IMR-90 (cell line): Measurements from ENCODE around the gene ACTRT2. TPM values are rescaled to one million over a fixed set of nuclear protein-coding genes. Genes with fewer than 3 reads are reported as not detected.
A peak's percentile ranks its signal among the peaks of the same experiment; 100 is the strongest.

Experiments
- ATAC-seq: fragments of 200-7000 bp; cut with Tn5 transposase; 2 replicates; pipeline ENCODE4 v1.9.1; 2020; ENCODE audit warnings: low read depth, mild to moderate bottlenecking, moderate library complexity
- BruUV-seq: library from RNA; stranded (reverse); fragments of 400-500 nt; replicated peaks from 2 replicates; lab custom pipeline; 2021; lab: Mats Ljungman, UMichigan
- CTCF ChIA-PET: fragments of 300-600 bp; formaldehyde crosslinking; extraction: SDS; loops from one replicate; lab custom pipeline; 2021; ENCODE audit warnings: antibody characterized with exemption; lab: Yijun Ruan, JAX
- POLR2A ChIA-PET: fragments of 300-600 bp; sonication (Branson Sonifier 250); formaldehyde crosslinking; loops from one replicate; lab custom pipeline; 2022; ENCODE audit warnings: antibody characterized with exemption; ENCODE audit not compliant: unreplicated experiment; lab: Charles Lee
- DNase-seq: peaks from one replicate; pipeline ENCODE4 v3.0.0; 2013
- H2AFZ ChIP-seq: replicated peaks from 2 replicates; pipeline ENCODE3; 2013; ENCODE audit warnings: low read length, mild to moderate bottlenecking; ENCODE audit not compliant: poor library complexity
- H2AK5ac ChIP-seq: 2 replicates; pipeline ENCODE4 v1.6.1; 2013; ENCODE audit warnings: low read depth, low read length, inconsistent platforms
- H2AK9ac ChIP-seq: replicated peaks from 2 replicates; pipeline ENCODE3; 2013; ENCODE audit warnings: mild to moderate bottlenecking, low read depth, low read length, moderate library complexity; ENCODE audit not compliant: poor library complexity
- H2BK120ac ChIP-seq: 2 replicates; pipeline ENCODE4 v1.6.1; 2013; ENCODE audit warnings: low read depth, low read length, inconsistent platforms
- H2BK15ac ChIP-seq: 3 replicates; pipeline ENCODE4 v1.6.1; 2013; ENCODE audit warnings: low read depth, low read length, inconsistent platforms
- H2BK20ac ChIP-seq: 2 replicates; pipeline ENCODE4 v1.6.1; 2013; ENCODE audit warnings: low read depth, mild to moderate bottlenecking, inconsistent platforms, low read length, moderate library complexity
- H2BK5ac ChIP-seq: 2 replicates; pipeline ENCODE4 v1.6.1; 2013; ENCODE audit warnings: mild to moderate bottlenecking, low read depth, low read length, inconsistent platforms; ENCODE audit not compliant: poor library complexity, severe bottlenecking
- H3K14ac ChIP-seq: replicated peaks from 2 replicates; pipeline ENCODE4 v1.6.1; 2013; ENCODE audit warnings: low read depth, low read length, inconsistent platforms
- H3K18ac ChIP-seq: 2 replicates; pipeline ENCODE4 v1.6.1; 2013; ENCODE audit warnings: low read depth, low read length, control low read depth
- H3K23ac ChIP-seq: 2 replicates; pipeline ENCODE4 v1.6.1; 2013; ENCODE audit warnings: low read depth, low read length, inconsistent platforms
- H3K27ac ChIP-seq: 2 replicates; pipeline ENCODE4 v1.5.1; 2013; ENCODE audit warnings: mild to moderate bottlenecking, control low read depth, low read length; ENCODE audit not compliant: insufficient read depth
- H3K27me3 ChIP-seq: 2 replicates; pipeline ENCODE4 v1.6.1; 2013; ENCODE audit warnings: low read length; ENCODE audit not compliant: control insufficient read depth, insufficient read depth
- H3K36me3 ChIP-seq: 2 replicates; pipeline ENCODE4 v1.6.1; 2013; ENCODE audit warnings: low read length, mixed read lengths; ENCODE audit not compliant: control insufficient read depth, insufficient read depth
- H3K4ac ChIP-seq: 2 replicates; pipeline ENCODE4 v1.6.1; 2013; ENCODE audit warnings: low read depth, low read length, inconsistent platforms
- H3K4me1 ChIP-seq: 2 replicates; pipeline ENCODE4 v1.6.1; 2013; ENCODE audit warnings: low read length, mixed read lengths; ENCODE audit not compliant: control insufficient read depth, insufficient read depth
- H3K4me2 ChIP-seq: 2 replicates; pipeline ENCODE4 v1.6.1; 2013; ENCODE audit warnings: low read depth, mild to moderate bottlenecking, control low read depth, low read length, moderate library complexity
- H3K4me3 ChIP-seq: 2 replicates; pipeline ENCODE4 v1.5.1; 2013; ENCODE audit warnings: low read depth, mild to moderate bottlenecking, control low read depth, low read length, moderate library complexity; ENCODE audit not compliant: insufficient read depth
- H3K56ac ChIP-seq: 2 replicates; pipeline ENCODE4 v1.6.1; 2013; ENCODE audit warnings: low read length, inconsistent platforms; ENCODE audit not compliant: insufficient read depth; ENCODE audit errors: extremely low read depth
- H3K79me1 ChIP-seq, 2 experiments: 2 replicates each; pipeline ENCODE4 v1.6.1; 2013; ENCODE audit warnings: low read length in 2 of 2, inconsistent platforms in 1 of 2, low read depth in 1 of 2
- H3K9ac ChIP-seq: 2 replicates; pipeline ENCODE4 v1.6.1; 2013; ENCODE audit warnings: low read depth, low read length, control low read depth
- H3K9me1 ChIP-seq: 2 replicates; pipeline ENCODE4 v1.6.1; 2013; ENCODE audit warnings: low read length, inconsistent platforms; ENCODE audit not compliant: insufficient read depth
- H3K9me3 ChIP-seq: 2 replicates; pipeline ENCODE4 v1.6.1; 2013; ENCODE audit warnings: low read length; ENCODE audit not compliant: control insufficient read depth, insufficient read depth
- H4K20me1 ChIP-seq: 2 replicates; pipeline ENCODE4 v1.6.1; 2013; ENCODE audit warnings: low read length, inconsistent platforms; ENCODE audit not compliant: insufficient read depth
- H4K5ac ChIP-seq: 2 replicates; pipeline ENCODE4 v1.6.1; 2013; ENCODE audit warnings: mild to moderate bottlenecking, low read depth, low read length, control low read depth
- H4K8ac ChIP-seq, 2 experiments: 2 replicates each; pipeline ENCODE4 v1.6.1; 2013; ENCODE audit warnings: low read depth in 2 of 2, low read length in 2 of 2, control low read depth in 1 of 2, inconsistent platforms in 1 of 2
- H4K91ac ChIP-seq: 2 replicates; pipeline ENCODE4 v1.6.1; 2013; ENCODE audit warnings: low read depth, low read length, inconsistent platforms; ENCODE audit not compliant: insufficient read depth
- BHLHE40 ChIP-seq: fragments of 150-350 bp; IDR thresholded peaks from 2 replicates; pipeline ENCODE4 v1.6.1; 2016; ENCODE audit warnings: mild to moderate bottlenecking, low read depth, low read length
- CEBPB ChIP-seq: IDR thresholded peaks from 2 replicates; pipeline ENCODE4 v1.6.1; 2012; ENCODE audit warnings: low read depth, low read length, improper control_type of control experiment
- CHD1 ChIP-seq: IDR thresholded peaks from 2 replicates; pipeline ENCODE4 v1.6.1; 2012; ENCODE audit warnings: low read depth, low read length, improper control_type of control experiment
- CTCF ChIP-seq: conservative IDR thresholded peaks from 2 replicates; pipeline ENCODE4 v1.5.1; 2012; ENCODE audit warnings: mild to moderate bottlenecking, low read depth, low read length, improper control_type of control experiment
- ELK1 ChIP-seq: fragments of 150-350 bp; IDR thresholded peaks from 2 replicates; pipeline ENCODE4 v1.6.1; 2016; ENCODE audit warnings: low read depth, mild to moderate bottlenecking, low read length, moderate library complexity, borderline replicate concordance
- FOS ChIP-seq: fragments of 150-350 bp; IDR thresholded peaks from 2 replicates; pipeline ENCODE4 v1.6.1; 2016; ENCODE audit warnings: low read depth, low read length
- MXI1 ChIP-seq: IDR thresholded peaks from 2 replicates; pipeline ENCODE4 v1.6.1; 2012; ENCODE audit warnings: low read depth, mild to moderate bottlenecking, low read length, moderate library complexity, borderline replicate concordance
- NFE2L2 ChIP-seq: fragments of 150-350 bp; IDR thresholded peaks from 2 replicates; pipeline ENCODE4 v1.6.1; 2016; ENCODE audit warnings: low read depth, mild to moderate bottlenecking, low read length
- POLR2A ChIP-seq: IDR thresholded peaks from 2 replicates; pipeline ENCODE4 v1.6.1; 2012; ENCODE audit warnings: mild to moderate bottlenecking, low read depth, low read length
- RAD21 ChIP-seq: IDR thresholded peaks from 2 replicates; pipeline ENCODE4 v1.6.1; 2012; ENCODE audit warnings: low read length, improper control_type of control experiment
- WGBS, 2 experiments: methylation state at CpG; one replicate each; pipeline versions ENCODE4 v1.1.5 to v1.1.7; 2013; ENCODE audit warnings: missing lambda C conversion rate in 2 of 2; ENCODE audit not compliant: insufficient read length in 1 of 2; ENCODE audit errors: extremely low coverage in 2 of 2; 5-methylcytosine and 5-hydroxymethylcytosine counted together
- dilution Hi-C: fragments of 300-500 bp; cut with HindIII; formaldehyde crosslinking; loops from one replicate; pipeline ENCODE4 v1.14.3; 2018; ENCODE audit warnings: low sequenced_read_pairs; ENCODE audit not compliant: unreplicated experiment
- in situ Hi-C: fragments of 300-500 bp; cut with MboI; formaldehyde crosslinking; loops from 3 replicates; pipeline ENCODE4 v1.14.3; 2019; ENCODE audit warnings: low sequenced_read_pairs, inconsistent platforms, mixed read lengths
- intact Hi-C: fragments of 100-400 bp; cut with micrococcal nuclease; formaldehyde crosslinking; loops from 2 replicates; pipeline ENCODE4 v1.10.0; 2022
- polyA plus RNA-seq, 3 experiments: library from polyadenylated mRNA; depleted of rRNA; stranded (reverse); fragments of >200 nt; gene quantifications; 2 replicates each; pipeline ENCODE4 v1.2.3, GENCODE V29; 2012; ENCODE audit warnings: low replicate concordance in 1 of 3
- total RNA-seq: library from RNA; depleted of rRNA; stranded (reverse); fragments of >200 nt; gene quantifications from 2 replicates; pipeline ENCODE4 v1.2.3, GENCODE V29; 2012

ACTRT2 gene
- total and polyA plus RNA-seq, 2 of the 4 experiments (the other 2 are of a cell fraction): not detected

- no peak for TF ChIP-seq ELK1
- TF ChIP-seq POLR2A: no peak
- TF ChIP-seq CEBPB: no peak
Measured at GRCh38 chr1:3069491-3070308, 48.4 kb downstream of the ACTRT2 start (continued).

DNA sequence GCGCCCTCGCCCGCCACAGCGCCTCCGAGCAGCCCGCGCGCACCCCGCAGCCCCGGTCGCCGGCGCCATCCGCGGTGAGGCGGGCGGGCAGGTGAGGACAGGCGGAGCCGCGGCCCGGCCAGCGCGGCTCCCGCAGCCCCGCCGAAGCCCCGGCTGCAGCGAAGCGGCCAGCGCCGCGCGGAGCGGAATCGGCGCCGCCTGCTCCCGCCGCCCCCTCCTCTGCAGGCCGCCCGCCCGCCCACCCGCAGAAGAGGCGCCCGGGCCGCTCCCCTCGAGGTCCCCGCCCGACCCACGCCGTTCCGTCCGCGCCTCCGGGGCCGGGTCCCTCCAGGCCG is 49.0 kb downstream of the ACTRT2 start:
- dilution Hi-C loops: no loop called here
- ATAC-seq (no peak), DNase-seq (no peak)
- H4K91ac ChIP-seq: no peak overlapping the region
- H3K9ac ChIP-seq: no peak overlapping the region
- H3K18ac ChIP-seq: no peak overlapping the region
- H2AK9ac ChIP-seq: no peak overlapping the region
- no peaks in the 10 kb centered on the region for H3K9me1 ChIP-seq
- intact Hi-C loops: loop anchor here (5.0 kb wide), 1 partner anchor 658 kb away; the partner anchor contains the start of gene PEX10
- POLR2A ChIA-PET: no interaction called here
- CTCF ChIA-PET: no interaction called here
- H3K56ac ChIP-seq: no peak overlapping the region
- peaks cover 75% of the 10 kb centered on the region for H3K27me3 ChIP-seq
- H2AK5ac ChIP-seq: no peak overlapping the region
- H3K4ac ChIP-seq: no peak overlapping the region
- H4K5ac ChIP-seq: no peak overlapping the region
- H2BK15ac ChIP-seq: no peak overlapping the region
- peaks cover 2% of the 10 kb centered on the region; the same call in 1 of the 2 replicates for H3K4me1 ChIP-seq
- in situ Hi-C loops: loop anchor here (25.0 kb wide), 1 partner anchor 633 kb away; no protein-coding TSS in a partner anchor
- no peak overlapping the region for H3K23ac ChIP-seq
- H2BK20ac ChIP-seq: no peak overlapping the region
- H2AFZ ChIP-seq: peak overlapping the region; percentile 72
- H3K36me3 ChIP-seq: no peaks in the 10 kb centered on the region
- H3K79me1 ChIP-seq: no peaks in the 10 kb centered on the region
- WGBS, 2 experiments: 1% methylated on average over 27 of the region's 57 CpGs; no CpG with 5 or more reads in 1 of the 2 experiments
- H4K8ac ChIP-seq: no peak overlapping the region
- H2BK5ac ChIP-seq: no peak overlapping the region
- no peaks in the 10 kb centered on the region for H3K9me3 ChIP-seq
- H3K4me2 ChIP-seq: no peak overlapping the region; the same call in 1 of the 2 replicates
- no peaks in the 10 kb centered on the region for H4K20me1 ChIP-seq
- H2BK120ac ChIP-seq: no peak overlapping the region
- no peak for TF ChIP-seq BHLHE40
- TF ChIP-seq FOS: no peak
- no peak for TF ChIP-seq CTCF
- TF ChIP-seq RAD21: no peak
- TF ChIP-seq CHD1: no peak
- no peak for TF ChIP-seq MXI1
- TF ChIP-seq ELK1: no peak
- no peak for TF ChIP-seq NFE2L2
- BruUV-seq: no TSS peak
- H3K4me3 ChIP-seq: peak overlapping the region; percentile 48
- H3K27ac ChIP-seq: no peak overlapping the region
- no peak overlapping the region for H3K14ac ChIP-seq
